Measurements from ENCODE around the gene C19orf67. TPM values are rescaled to one million over a fixed set of nuclear protein-coding genes. Genes with fewer than 3 reads are reported as not detected.

The C19orf67 gene
- total RNA-seq, 2 donors from 2014 or later = 0.97 TPM; not detected in 1

DNA sequence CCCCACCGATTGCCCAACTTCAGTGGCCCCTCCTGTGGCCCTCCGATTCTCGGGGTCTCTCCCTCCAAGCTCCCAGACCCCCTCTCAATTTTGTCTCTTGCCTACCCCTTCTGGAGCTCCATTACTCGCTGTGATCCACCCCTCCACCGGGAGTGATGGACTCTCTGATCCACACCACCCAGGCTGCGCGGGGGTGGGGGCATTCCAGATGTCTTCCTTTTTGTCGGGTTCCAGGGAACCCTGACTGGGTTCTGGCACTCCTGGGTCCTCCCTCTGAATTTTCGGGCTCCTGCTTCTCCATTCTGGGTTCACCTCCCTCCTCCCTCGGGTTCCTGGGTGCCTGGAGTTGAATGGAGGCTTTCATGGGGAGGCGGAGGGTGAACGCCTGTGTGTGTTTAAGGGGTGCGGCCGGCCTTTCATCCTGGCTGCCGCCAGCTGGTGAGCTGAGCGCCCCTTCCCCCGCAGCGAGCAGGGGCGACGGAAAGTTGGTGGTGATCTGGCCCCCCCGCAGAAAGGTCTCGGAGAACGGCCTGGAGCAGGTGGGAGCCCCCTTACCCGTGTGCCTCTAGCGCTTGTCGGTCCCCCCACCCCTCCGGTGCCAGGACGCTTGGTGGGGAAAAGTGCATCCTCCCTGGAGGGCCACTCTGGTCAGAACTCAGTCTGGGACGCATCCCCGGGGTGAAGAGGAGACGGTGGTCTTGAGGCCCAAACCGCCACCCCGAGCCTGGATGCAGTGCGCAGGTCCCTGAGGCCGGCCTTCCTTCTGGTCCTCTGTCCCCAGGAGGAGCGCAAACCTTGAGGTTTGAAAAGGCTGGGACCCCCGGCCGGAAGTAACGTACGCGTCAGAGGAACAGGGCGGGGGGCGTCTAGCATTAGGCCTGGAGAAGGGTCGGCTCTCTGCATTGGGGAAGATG lies 11.4 kb downstream of the C19orf67 start:
- 4% methylated on average over 43 of the region's 44 CpGs for WGBS
- Histone ChIP-seq H3K27me3 (replicated peaks; ENCODE audit: insufficient read depth) (no peaks in the 10 kb centered on the region), H3K36me3 (no peaks in the 10 kb centered on the region), H3K27ac (peak overlapping the region; percentile 76 to 91), H3K4me1 (replicated peaks) (peaks cover 13% of the 10 kb centered on the region), H3K9me3 (no peaks in the 10 kb centered on the region), H3K4me3 (peak overlapping the region; percentile 35 to 66)
- no peak for TF ChIP-seq POLR2A (IDR thresholded peaks at IDR 0.05)
- DNase-seq (ENCODE audit: low spot score) = peak; percentile 42
- intact Hi-C loops (cut with DNase I) = loop anchor here (2.0 to 5.0 kb wide), 3 partner anchors 43 to 193 kb away; partner anchors contain the start of genes PRKACA and RFX1

DNA sequence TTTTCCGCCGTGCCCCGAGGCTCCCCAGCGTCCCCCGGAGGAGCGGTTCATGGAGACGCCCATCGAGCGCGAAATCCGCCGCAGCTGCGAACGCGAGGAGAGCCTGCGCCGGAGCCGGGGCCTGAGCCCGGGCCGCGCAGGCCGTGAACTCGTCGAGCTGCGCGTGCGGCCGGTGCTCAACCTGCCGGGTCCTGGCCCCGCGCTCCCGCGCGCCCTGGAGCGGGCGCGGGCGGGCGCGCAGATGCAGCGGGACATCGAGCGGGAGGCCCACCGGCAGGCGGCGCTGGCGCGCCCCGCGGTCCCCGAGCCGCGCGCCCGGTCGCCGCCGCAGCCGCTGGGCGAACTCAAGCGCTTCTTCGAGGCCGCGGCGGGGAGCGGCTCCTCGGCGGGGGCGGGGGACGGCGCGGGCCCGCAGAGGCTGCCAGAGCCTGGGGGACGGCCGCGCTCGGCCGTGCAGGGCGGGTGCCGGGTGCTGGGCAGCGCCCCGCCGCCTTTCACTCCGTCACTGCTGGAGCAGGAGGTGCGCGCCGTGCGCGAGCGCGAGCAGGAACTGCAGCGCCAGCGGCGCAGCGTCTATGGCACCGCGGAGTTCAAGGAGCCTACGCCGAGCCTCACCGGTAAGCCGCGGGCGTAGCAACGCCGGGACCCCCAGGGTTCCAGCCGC lies 12.2 kb downstream of the C19orf67 start:
- no peaks in the 10 kb centered on the region for H3K27me3 ChIP-seq (replicated peaks; ENCODE audit: insufficient read depth)
- no peaks in the 10 kb centered on the region for H3K9me3 ChIP-seq
- no peaks in the 10 kb centered on the region for H3K36me3 ChIP-seq
- DNase-seq (ENCODE audit: low spot score) = peak; percentile 53
- H3K4me1 ChIP-seq (replicated peaks) = peaks cover 13% of the 10 kb centered on the region
- H3K4me3 ChIP-seq = peak overlapping the region; percentile 35 to 66
- peak; percentile 57 for TF ChIP-seq POLR2A (IDR thresholded peaks at IDR 0.05)
- no peak for TF ChIP-seq POLR2AphosphoS5 (IDR thresholded peaks at IDR 0.05)
- TF ChIP-seq, protein P1, sequence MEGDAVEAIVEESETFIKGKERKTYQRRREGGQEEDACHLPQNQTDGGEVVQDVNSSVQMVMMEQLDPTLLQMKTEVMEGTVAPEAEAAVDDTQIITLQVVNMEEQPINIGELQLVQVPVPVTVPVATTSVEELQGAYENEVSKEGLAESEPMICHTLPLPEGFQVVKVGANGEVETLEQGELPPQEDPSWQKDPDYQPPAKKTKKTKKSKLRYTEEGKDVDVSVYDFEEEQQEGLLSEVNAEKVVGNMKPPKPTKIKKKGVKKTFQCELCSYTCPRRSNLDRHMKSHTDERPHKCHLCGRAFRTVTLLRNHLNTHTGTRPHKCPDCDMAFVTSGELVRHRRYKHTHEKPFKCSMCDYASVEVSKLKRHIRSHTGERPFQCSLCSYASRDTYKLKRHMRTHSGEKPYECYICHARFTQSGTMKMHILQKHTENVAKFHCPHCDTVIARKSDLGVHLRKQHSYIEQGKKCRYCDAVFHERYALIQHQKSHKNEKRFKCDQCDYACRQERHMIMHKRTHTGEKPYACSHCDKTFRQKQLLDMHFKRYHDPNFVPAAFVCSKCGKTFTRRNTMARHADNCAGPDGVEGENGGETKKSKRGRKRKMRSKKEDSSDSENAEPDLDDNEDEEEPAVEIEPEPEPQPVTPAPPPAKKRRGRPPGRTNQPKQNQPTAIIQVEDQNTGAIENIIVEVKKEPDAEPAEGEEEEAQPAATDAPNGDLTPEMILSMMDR (IDR thresholded peaks at IDR 0.05) = peak; percentile 13 to 93 (median 63)
- H3K27ac ChIP-seq = peak overlapping the region; percentile 76 to 91
- 2% methylated on average over 54 of the region's 106 CpGs for WGBS
- intact Hi-C loops (cut with DNase I) = loop anchor here (2.0 to 5.0 kb wide), 3 partner anchors 44 to 193 kb away; partner anchors contain the start of genes PRKACA and RFX1

DNA sequence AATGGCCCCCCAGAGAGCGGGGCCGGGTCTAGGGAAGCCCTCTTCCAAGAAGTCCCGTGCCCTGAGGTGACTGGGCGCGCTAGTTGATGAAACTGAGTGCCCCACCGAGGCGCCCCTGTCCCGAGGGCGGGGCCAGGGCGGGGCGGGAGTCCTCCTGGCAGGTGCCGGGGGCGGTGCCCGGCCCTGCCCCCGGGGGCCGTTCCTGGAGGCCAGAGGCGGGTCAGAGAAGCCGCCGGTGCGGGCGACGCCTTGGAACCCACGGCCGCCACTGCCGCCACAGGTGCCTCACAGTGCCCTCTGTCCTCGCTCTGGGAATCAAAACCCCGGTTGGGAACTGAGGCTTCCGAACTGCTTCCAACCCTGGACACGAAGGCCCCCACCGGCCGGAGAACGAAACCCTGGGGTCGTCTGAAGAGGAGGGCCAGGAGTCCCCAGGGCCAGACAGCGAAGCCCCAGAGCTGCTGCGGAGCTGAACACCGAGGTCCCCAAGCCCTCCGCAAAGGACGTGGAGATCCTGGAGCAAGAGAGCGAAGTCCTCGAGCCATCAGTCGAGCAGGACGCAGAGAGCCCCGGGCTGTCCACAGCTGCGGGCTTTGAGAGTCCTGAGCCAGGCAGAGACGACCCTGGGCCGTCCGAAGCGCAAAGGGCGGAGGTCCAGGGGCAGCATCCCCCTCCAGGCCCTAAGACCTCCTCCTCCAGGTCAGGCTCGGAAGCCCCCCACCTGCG lies 12.9 kb downstream of the C19orf67 start, which contains the start of gene MISP3:
MISP3 (plus strand) TSS at position 252 of the 726 bp plus-strand sequence. CDS start 524 bp downstream, outside the sequence.
- DNase-seq (ENCODE audit: low spot score) = peak; percentile 36
- intact Hi-C loops (cut with DNase I) = loop anchor here (2.0 to 5.0 kb wide), 3 partner anchors 45 to 192 kb away; partner anchors contain the start of genes PRKACA and RFX1
- peak within 1 kb of the TSS; percentile 35 to 66 for H3K4me3 ChIP-seq
- H3K4me1 ChIP-seq (replicated peaks) = peaks cover 13% of the 10 kb centered on the region
- TF ChIP-seq POLR2A (IDR thresholded peaks at IDR 0.05) = no peak
- TF ChIP-seq, protein P1 (IDR thresholded peaks at IDR 0.05) = no peak
- no peak for TF ChIP-seq POLR2AphosphoS5 (IDR thresholded peaks at IDR 0.05)
- H3K9me3 ChIP-seq = no peaks in the 10 kb centered on the region
- no peaks in the 10 kb centered on the region for H3K36me3 ChIP-seq
- peak within 1 kb of the TSS; percentile 76 to 91 for H3K27ac ChIP-seq
- 2% methylated on average over 41 of the region's 51 CpGs for WGBS
- no peaks in the 10 kb centered on the region for H3K27me3 ChIP-seq (replicated peaks; ENCODE audit: insufficient read depth)

DNA sequence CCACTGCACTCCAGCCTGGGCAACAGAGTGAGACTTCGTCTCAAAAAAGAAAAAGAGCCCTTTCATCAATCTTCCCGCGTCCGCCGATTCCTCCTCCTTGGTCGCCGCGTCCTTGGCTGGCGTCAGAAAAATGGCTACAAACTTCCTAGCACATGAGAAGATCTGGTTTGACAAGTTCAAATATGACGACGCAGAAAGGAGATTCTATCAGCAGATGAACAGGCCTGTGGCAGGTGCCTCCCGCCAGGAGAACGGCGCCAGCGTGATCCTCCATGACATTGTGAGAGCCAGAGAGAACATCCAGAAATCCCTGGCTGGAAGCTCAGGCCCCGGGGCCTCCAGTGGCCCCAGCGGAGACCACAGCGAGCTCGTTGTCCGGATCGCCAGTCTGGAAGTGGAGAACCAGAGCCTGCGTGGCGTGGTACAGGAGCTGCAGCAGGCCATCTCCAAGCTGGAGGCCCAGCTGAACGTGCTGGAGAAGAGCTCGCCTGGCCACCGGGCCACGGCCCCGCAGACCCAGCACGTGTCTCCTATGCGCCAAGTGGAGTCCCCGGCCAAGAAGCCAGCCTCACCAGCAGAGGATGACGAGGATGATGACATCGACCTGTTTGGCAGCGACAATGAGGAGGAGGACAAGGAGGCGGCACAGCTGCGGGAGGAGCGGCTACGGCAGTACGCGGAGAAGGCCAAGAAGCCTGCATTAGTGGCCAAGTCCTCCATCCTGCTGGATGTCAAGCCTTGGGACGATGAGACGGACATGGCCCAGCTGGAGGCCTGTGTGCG lies 15.1 kb downstream of the C19orf67 start:
- no peak for DNase-seq (ENCODE audit: low spot score)
- TF ChIP-seq, protein P1 (IDR thresholded peaks at IDR 0.05) = no peak
- TF ChIP-seq POLR2AphosphoS5 (IDR thresholded peaks at IDR 0.05) = peak; percentile 33
- TF ChIP-seq POLR2A (IDR thresholded peaks at IDR 0.05) = no peak
- Histone ChIP-seq H3K36me3 (no peaks in the 10 kb centered on the region), H3K4me3 (no peak overlapping the region), H3K27me3 (replicated peaks; ENCODE audit: insufficient read depth) (no peaks in the 10 kb centered on the region), H3K9me3 (no peaks in the 10 kb centered on the region), H3K4me1 (replicated peaks) (peaks cover 13% of the 10 kb centered on the region), H3K27ac (peak overlapping the region in 1 of 2 donors; percentile 45)
- intact Hi-C loops (cut with DNase I) = loop anchor here (5.0 kb wide), 2 partner anchors 47 to 63 kb away; partner anchors contain the start of genes PRKACA and RFX1
- 86% methylated on average over 43 of the region's 43 CpGs for WGBS
